ENCODE results near the gene ARHGEF28.

- TF ChIP-seq CTCF (IDR thresholded peaks at IDR 0.05) (no peak), POLR2A (IDR thresholded peaks at IDR 0.05) (no peak), POLR2AphosphoS5 (IDR thresholded peaks at IDR 0.05) (no peak)
Measured at GRCh38 chr5:73952872-73953271, 326.9 kb downstream of the ARHGEF28 start.
